Stimulated activated naive CD8-positive, alpha-beta T cell treated with anti-CD3 and anti-CD28 coated beads, Interleukin-15, Interleukin-2, amounts not matched to agents 100 U/mL and 50 U/mL, for 24 hours (primary cell): Measurements from ENCODE around the gene NUP155.
"Not testable (repeated sequence)": the region's sequence is repeated elsewhere in the genome, so short reads cannot be mapped to it uniquely, and the experiment has no call there.

Experiments used
- ATAC-seq: fragments of 150-1000 bp; cut with Tn5 transposase; one replicate; pipeline ENCODE4 v1.10.0; 2021
- DNase-seq: peaks from one replicate; pipeline ENCODE4 v3.0.0; 2021

Gene NUP155

GRCh38 chr5:37275511-37275910 lies 95.4 kb downstream of the NUP155 start:
- ATAC-seq, result no peak
- DNase-seq, result no peak

- DNase-seq (no peak), ATAC-seq (no peak)
These were observed 98.4 kb downstream of the NUP155 start for GRCh38 chr5:37272511-37272910.

GRCh38 chr5:37268100-37268499 lies 102.8 kb downstream of the NUP155 start:
- not testable (repeated sequence) for DNase-seq, ATAC-seq

- ATAC-seq (no peak), DNase-seq (no peak)
These were observed 115.0 kb downstream of the NUP155 start for GRCh38 chr5:37255774-37256358.

GRCh38 chr5:37254581-37254980 lies 116.3 kb downstream of the NUP155 start:
- no peak for DNase-seq
- no peak for ATAC-seq

GRCh38 chr5:37251665-37252064 lies 119.2 kb downstream of the NUP155 start:
- ATAC-seq (no peak), DNase-seq (no peak)

- no peak for ATAC-seq
- DNase-seq, result no peak
These were observed 121.1 kb downstream of the NUP155 start for GRCh38 chr5:37249815-37250164.

- ATAC-seq, result peak; percentile 90
- DNase-seq, result peak; percentile 70
These were observed 121.7 kb downstream of the NUP155 start, which contains the start of gene CPLANE1 for GRCh38 chr5:37248970-37249814. CPLANE1 (minus strand) TSS chr5:37249376; CDS start chr5:37247698, 1,678 bp downstream.

GRCh38 chr5:37248421-37248969 lies 122.4 kb downstream of the NUP155 start:
- ATAC-seq (no peak), DNase-seq (peak; percentile 6)

- DNase-seq, result no peak
These were observed 123.4 kb downstream of the NUP155 start for GRCh38 chr5:37247496-37247895.

GRCh38 chr5:37247036-37247435 lies 123.9 kb downstream of the NUP155 start:
- ATAC-seq, result no peak
- DNase-seq, result no peak

More at GRCh38 chr5:37247496-37247895, 123.4 kb downstream of the NUP155 start:
- no peak for ATAC-seq
